ENCODE measurements around the gene HAGH. TPM values are rescaled to one million over a fixed set of nuclear protein-coding genes. Genes with fewer than 3 reads are reported as not detected.

HAGH gene
- total RNA-seq, 1 experiment from 2014 or later: 48.2 TPM

GRCh38 chr16:1760911-1761310 is 65.7 kb downstream of the HAGH start:
- intact Hi-C loops (cut with micrococcal nuclease; ENCODE audit: unreplicated experiment): no loop called here
- Mint-ChIP-seq H3K9me3 (ENCODE audit: low read depth, unreplicated experiment) (no peaks in the 10 kb centered on the region), H3K36me3 (ENCODE audit: insufficient read depth, unreplicated experiment) (peaks cover 53% of the 10 kb centered on the region), H3K4me1 (ENCODE audit: low read depth, unreplicated experiment) (no peaks in the 10 kb centered on the region), H3K27me3 (ENCODE audit: unreplicated experiment) (no peaks in the 10 kb centered on the region), H3K4me3 (ENCODE audit: low read depth, unreplicated experiment) (no peak overlapping the region), H3K27ac (ENCODE audit: unreplicated experiment) (no peak overlapping the region)
- no peak for DNase-seq
- no TSS peak for BruUV-seq (replicated peaks)
- CTCF ChIA-PET: no interaction called here
- TF ChIP-seq CTCF (IDR thresholded peaks at IDR 0.05; ENCODE audit: unreplicated experiment): no peak

DNA sequence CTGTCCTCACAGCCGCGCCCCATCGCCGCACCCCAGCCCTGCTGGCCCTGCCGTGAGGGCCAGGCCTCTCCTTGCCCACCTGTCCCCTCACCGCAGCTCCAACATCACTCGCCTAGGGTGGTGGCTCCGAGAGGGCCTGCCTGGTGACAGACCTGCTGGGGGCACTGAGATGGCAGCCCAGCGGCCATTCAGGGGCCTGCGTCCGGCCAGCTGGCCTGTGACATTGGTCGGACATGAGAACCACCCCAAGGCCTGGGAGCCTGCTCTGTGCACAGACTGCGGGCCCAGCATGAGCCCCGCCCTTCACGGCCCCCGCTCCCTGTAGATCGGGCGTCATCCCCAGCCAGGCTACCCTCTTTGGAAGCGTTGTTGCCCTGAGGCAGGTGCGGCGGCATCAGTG is 67.1 kb downstream of the HAGH start:
- peaks cover 61% of the 10 kb centered on the region for H3K36me3 Mint-ChIP-seq (ENCODE audit: insufficient read depth, unreplicated experiment)
- intact Hi-C loops (cut with micrococcal nuclease; ENCODE audit: unreplicated experiment): no loop called here
- H3K4me1 Mint-ChIP-seq (ENCODE audit: low read depth, unreplicated experiment): no peaks in the 10 kb centered on the region
- CTCF ChIA-PET: no interaction called here
- no peaks in the 10 kb centered on the region for H3K27me3 Mint-ChIP-seq (ENCODE audit: unreplicated experiment)
- no peak for DNase-seq
- no peak overlapping the region for H3K4me3 Mint-ChIP-seq (ENCODE audit: low read depth, unreplicated experiment)
- BruUV-seq (replicated peaks): no TSS peak
- no peak for TF ChIP-seq CTCF (IDR thresholded peaks at IDR 0.05; ENCODE audit: unreplicated experiment)
- H3K27ac Mint-ChIP-seq (ENCODE audit: unreplicated experiment): no peak overlapping the region
- no peaks in the 10 kb centered on the region for H3K9me3 Mint-ChIP-seq (ENCODE audit: low read depth, unreplicated experiment)

DNA sequence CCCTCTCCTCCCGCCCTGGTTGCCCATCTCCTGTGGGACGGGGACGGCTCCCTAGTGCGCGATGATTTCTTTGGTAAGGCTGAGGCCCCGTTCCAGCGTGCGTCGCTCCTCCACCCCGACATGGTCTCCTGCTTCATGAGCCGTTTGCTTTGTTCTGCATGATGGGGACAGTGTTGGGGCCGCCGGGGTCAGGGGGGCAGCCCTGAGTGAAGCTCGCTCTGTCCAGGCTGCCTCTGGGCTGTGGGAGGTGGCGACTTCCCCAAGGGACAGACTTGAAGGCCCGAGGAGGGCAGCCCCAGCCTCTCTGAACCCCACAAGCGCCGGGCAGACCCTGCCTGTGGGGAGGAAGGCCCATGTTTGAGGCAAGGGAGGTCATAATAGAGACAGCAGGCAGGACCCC is 67.7 kb downstream of the HAGH start:
- Mint-ChIP-seq H3K27me3 (ENCODE audit: unreplicated experiment) (no peaks in the 10 kb centered on the region), H3K36me3 (ENCODE audit: insufficient read depth, unreplicated experiment) (peaks cover 67% of the 10 kb centered on the region), H3K27ac (ENCODE audit: unreplicated experiment) (no peak overlapping the region), H3K4me3 (ENCODE audit: low read depth, unreplicated experiment) (no peak overlapping the region), H3K9me3 (ENCODE audit: low read depth, unreplicated experiment) (no peaks in the 10 kb centered on the region), H3K4me1 (ENCODE audit: low read depth, unreplicated experiment) (no peaks in the 10 kb centered on the region)
- BruUV-seq (replicated peaks): no TSS peak
- intact Hi-C loops (cut with micrococcal nuclease; ENCODE audit: unreplicated experiment): no loop called here
- no peak for TF ChIP-seq CTCF (IDR thresholded peaks at IDR 0.05; ENCODE audit: unreplicated experiment)
- CTCF ChIA-PET: no interaction called here
- no peak for DNase-seq

- CTCF ChIA-PET: no interaction called here
- Mint-ChIP-seq H3K27me3 (ENCODE audit: unreplicated experiment) (no peaks in the 10 kb centered on the region), H3K36me3 (ENCODE audit: insufficient read depth, unreplicated experiment) (peaks cover 67% of the 10 kb centered on the region), H3K27ac (ENCODE audit: unreplicated experiment) (no peak overlapping the region), H3K9me3 (ENCODE audit: low read depth, unreplicated experiment) (no peaks in the 10 kb centered on the region), H3K4me3 (ENCODE audit: low read depth, unreplicated experiment) (no peak overlapping the region), H3K4me1 (ENCODE audit: low read depth, unreplicated experiment) (no peaks in the 10 kb centered on the region)
- TF ChIP-seq CTCF (IDR thresholded peaks at IDR 0.05; ENCODE audit: unreplicated experiment): no peak
- DNase-seq: no peak
- intact Hi-C loops (cut with micrococcal nuclease; ENCODE audit: unreplicated experiment): no loop called here
- no TSS peak for BruUV-seq (replicated peaks)
Observed at GRCh38 chr16:1757714-1758461, 68.7 kb downstream of the HAGH start.

Other genes with a start within 250 kb of the HAGH start
- gene IFT140, start 214.8 kb downstream of the HAGH start, total RNA-seq (2022): 29.2 and 29.8 TPM in 2 replicates
- 29.7 and 33.1 TPM in 2 replicates for gene CRAMP1, start 214.5 kb downstream of the HAGH start, total RNA-seq (2022)
- 167 and 185 TPM in 2 replicates for gene JPT2, start 148.5 kb downstream of the HAGH start, total RNA-seq (2022)
- gene MAPK8IP3, start 120.6 kb downstream of the HAGH start, total RNA-seq (2022): 104 and 110 TPM in 2 replicates
- gene NME3, start 55.3 kb downstream of the HAGH start, total RNA-seq (2022): 64.3 and 73.1 TPM in 2 replicates
- 30.8 and 42.2 TPM in 2 replicates for gene EME2, start 54.0 kb downstream of the HAGH start, total RNA-seq (2022)
- 128 and 135 TPM in 2 replicates for gene MRPS34, start 53.7 kb downstream of the HAGH start, total RNA-seq (2022)
- 44.3 and 45.2 TPM in 2 replicates for gene SPSB3, start 44.3 kb downstream of the HAGH start, total RNA-seq (2022)
- 91.8 and 98.1 TPM in 2 replicates for gene NUBP2, start 43.9 kb downstream of the HAGH start, total RNA-seq (2022)
- gene IGFALS, start 33.1 kb downstream of the HAGH start, total RNA-seq (2022): not detected in 2 replicates
- 33.1 and 43.3 TPM in 2 replicates for gene FAHD1, start 381 bp upstream of the HAGH start, total RNA-seq (2022)
- not detected in 2 replicates for gene MEIOB, start 45.3 kb upstream of the HAGH start, total RNA-seq (2022)
- 0.29 TPM in 1 of 2 replicates, not detected in the other for gene HS3ST6, start 91.6 kb upstream of the HAGH start, total RNA-seq (2022)
- gene MSRB1, start 116.4 kb upstream of the HAGH start, total RNA-seq (2022): 20.3 and 27.1 TPM in 2 replicates
- gene RPL3L, start 127.9 kb upstream of the HAGH start, total RNA-seq (2022): not detected in 2 replicates
- 148 and 153 TPM in 2 replicates for gene NDUFB10, start 132.7 kb upstream of the HAGH start, total RNA-seq (2022)
- gene RPS2, start 138.0 kb upstream of the HAGH start, total RNA-seq (2022): 2,674 and 2,950 TPM in 2 replicates
- not detected in 2 replicates for gene RNF151, start 140.0 kb upstream of the HAGH start, total RNA-seq (2022)
- gene TBL3, start 145.2 kb upstream of the HAGH start, total RNA-seq (2022): 62.0 and 71.1 TPM in 2 replicates
- gene NOXO1, start 154.6 kb upstream of the HAGH start, total RNA-seq (2022): 10.1 and 11.8 TPM in 2 replicates
- gene GFER, start 157.4 kb upstream of the HAGH start, total RNA-seq (2022): 40.8 and 43.5 TPM in 2 replicates
- gene SYNGR3, start 163.1 kb upstream of the HAGH start, total RNA-seq (2022): 3.6 and 3.8 TPM in 2 replicates
- gene ZNF598, start 183.0 kb upstream of the HAGH start, total RNA-seq (2022): 72.4 and 73.1 TPM in 2 replicates
- 1.5 and 4.2 TPM in 2 replicates for gene NPW, start 193.0 kb upstream of the HAGH start, total RNA-seq (2022)
- 15.7 and 22.0 TPM in 2 replicates for gene NHERF2, start 200.1 kb upstream of the HAGH start, total RNA-seq (2022)
- 32.8 and 33.8 TPM in 2 replicates for gene NTHL1, start 221.0 kb upstream of the HAGH start, total RNA-seq (2022)
- 170 and 194 TPM in 2 replicates for gene TSC2, start 221.2 kb upstream of the HAGH start, total RNA-seq (2022)